ENCODE results near the gene PTS.

The PTS gene

GRCh38 chr11:112222303-112222702 is 3.9 kb upstream of the PTS start:
- no peak for DNase-seq (ENCODE audit: low read depth)

- no peak for DNase-seq (ENCODE audit: low read depth)
These were observed 3.1 kb upstream of the PTS start for GRCh38 chr11:112223121-112223520.

GRCh38 chr11:112223754-112224532 is 2.3 kb upstream of the PTS start:
- no peak for DNase-seq (ENCODE audit: low read depth)

GRCh38 chr11:112225753-112226061 is 521 bp upstream of the PTS start:
- DNase-seq (ENCODE audit: low read depth) = no peak

GRCh38 chr11:112226831-112227401 is 688 bp downstream of the PTS start:
- peak; percentile 24 for DNase-seq (ENCODE audit: low read depth)

- DNase-seq (ENCODE audit: low read depth) = no peak
These were observed 1.2 kb downstream of the PTS start for GRCh38 chr11:112227471-112227870.

GRCh38 chr11:112228706-112229105 is 2.5 kb downstream of the PTS start:
- no peak for DNase-seq (ENCODE audit: low read depth)

GRCh38 chr11:112229159-112229558 is 2.9 kb downstream of the PTS start:
- DNase-seq (ENCODE audit: low read depth) = no peak

GRCh38 chr11:112229746-112230433 is 3.7 kb downstream of the PTS start:
- no peak for DNase-seq (ENCODE audit: low read depth)

- no peak for DNase-seq (ENCODE audit: low read depth)
These were observed 5.7 kb downstream of the PTS start for GRCh38 chr11:112231952-112232351.

GRCh38 chr11:112235750-112236390 is 9.6 kb downstream of the PTS start:
- DNase-seq (ENCODE audit: low read depth) = no peak

- DNase-seq (ENCODE audit: low read depth) = no peak
These were observed 11.2 kb downstream of the PTS start for GRCh38 chr11:112237451-112237850.

GRCh38 chr11:112238041-112238440 is 11.8 kb downstream of the PTS start:
- DNase-seq (ENCODE audit: low read depth) = no peak

- no peak for DNase-seq (ENCODE audit: low read depth)
These were observed 15.3 kb downstream of the PTS start for GRCh38 chr11:112241486-112241885.

- no peak for DNase-seq (ENCODE audit: low read depth)
These were observed 21.0 kb downstream of the PTS start for GRCh38 chr11:112247201-112247600.

- DNase-seq (ENCODE audit: low read depth) = no peak
These were observed 22.0 kb downstream of the PTS start for GRCh38 chr11:112248201-112248600.

- no peak for DNase-seq (ENCODE audit: low read depth)
These were observed 23.8 kb downstream of the PTS start for GRCh38 chr11:112249871-112250610.

GRCh38 chr11:112253605-112254242 is 27.5 kb downstream of the PTS start:
- no peak for DNase-seq (ENCODE audit: low read depth)

GRCh38 chr11:112255067-112255720 is 29.0 kb downstream of the PTS start:
- no peak for DNase-seq (ENCODE audit: low read depth)

GRCh38 chr11:112260490-112260889 is 34.3 kb downstream of the PTS start, which contains the start of gene PLET1:
Gene PLET1 (minus strand): TSS chr11:112260860. CDS start chr11:112260589, 271 bp downstream.
- no peak for DNase-seq (ENCODE audit: low read depth)

Measured in stimulated activated CD8-positive, alpha-beta memory T cell treated with anti-CD3 and anti-CD28 coated beads, Interleukin-12 subunit alpha, Interleukin-12 subunit beta, amount 100 ng/mL, for 1 hour (primary cell).